ENCODE data around the gene NR6A1. TPM values are rescaled to one million over a fixed set of nuclear protein-coding genes. Genes with fewer than 3 reads are reported as not detected.
"Not testable (repeated sequence)": the region's sequence is repeated elsewhere in the genome, so short reads cannot be mapped to it uniquely, and the experiment has no call there.

The NR6A1 gene
- total and polyA plus RNA-seq, 10 donors = 0.14 to 3.7 (median 1.9) TPM

GRCh38 chr9:124773473-124774128 lies 2.5 kb upstream of the NR6A1 start:
- Histone ChIP-seq H3K36me3 (no peaks in the 10 kb centered on the region), H3K27me3 (replicated peaks in 1 of 7) (peaks cover 0 to 69% (median 30%) of the 10 kb centered on the region in 7 donors), H3K9me3 (no peaks in the 10 kb centered on the region), H3K27ac (no peak overlapping the region), H3K4me3 (no peak overlapping the region), H3K4me1 (peaks cover 26 to 82% (median 58%) of the 10 kb centered on the region in 6 donors)
- no peak for DNase-seq
- intact Hi-C loops (cut with DNase I; ENCODE audit: low total_unique reads) = loop anchor here (2.0 to 10.0 kb wide), 3 partner anchors 79 to 601 kb away; partner anchors contain the start of gene WDR38
- TF ChIP-seq CTCF (IDR thresholded peaks at IDR 0.05 in 8 of 11, conservative IDR thresholded peaks at IDR 0.05 in 3 of 11) = no peak
- TF ChIP-seq POLR2A (IDR thresholded peaks at IDR 0.05) = no peak
- no peak for TF ChIP-seq POLR2AphosphoS5 (IDR thresholded peaks at IDR 0.05)
- WGBS, 5 donors = 63 to 87% (median 78%) methylated on average over 1 of the region's 1 CpG

- DNase-seq = peak; percentile 68
- intact Hi-C loops (cut with DNase I; ENCODE audit: low total_unique reads) = loop anchor here (5.0 to 10.0 kb wide), 2 partner anchors 374 to 602 kb away; no protein-coding TSS in a partner anchor
- H3K9me3 ChIP-seq, H3K27ac ChIP-seq, H3K4me3 ChIP-seq, H3K36me3 ChIP-seq: not testable (repeated sequence)
- H3K27me3 ChIP-seq (replicated peaks in 1 of 7) = peaks cover 0 to 76% (median 37%) of the 10 kb centered on the region in 7 donors
- peaks cover 26 to 84% (median 62%) of the 10 kb centered on the region in 6 donors for H3K4me1 ChIP-seq
- WGBS, 5 donors = 87 to 93% (median 90%) methylated on average over 15 of the region's 15 CpGs
Measured at GRCh38 chr9:124772877-124773276, 1.8 kb upstream of the NR6A1 start.

- H3K27me3 ChIP-seq (replicated peaks in 1 of 7) = peaks cover 0 to 76% (median 41%) of the 10 kb centered on the region in 7 donors
- no peaks in the 10 kb centered on the region for H3K9me3 ChIP-seq
- no peaks in the 10 kb centered on the region for H3K36me3 ChIP-seq
- H3K27ac ChIP-seq = peak overlapping the region in 7 of 8 donors; percentile 53 to 91 (median 73)
- 22 to 26% (median 24%) methylated on average over 35 to 39 of the region's 39 CpGs for WGBS, 5 donors
- intact Hi-C loops (cut with DNase I; ENCODE audit: low total_unique reads) = loop anchor here (5.0 to 10.0 kb wide), 2 partner anchors 375 to 603 kb away; no protein-coding TSS in a partner anchor
- DNase-seq = peak; percentile 91
- peaks cover 26 to 85% (median 57%) of the 10 kb centered on the region in 6 donors for H3K4me1 ChIP-seq
- TF ChIP-seq POLR2AphosphoS5 (IDR thresholded peaks at IDR 0.05) (peak in 1 of 3 donors; percentile 19), POLR2A (IDR thresholded peaks at IDR 0.05) (peak in 1 of 3 donors; percentile 15), CTCF (IDR thresholded peaks at IDR 0.05 in 8 of 11, conservative IDR thresholded peaks at IDR 0.05 in 3 of 11) (peak; percentile 79 to 96 (median 90))
- H3K4me3 ChIP-seq = peak overlapping the region; percentile 88 to 100 (median 94)
Measured at GRCh38 chr9:124771867-124772679, 962 bp upstream of the NR6A1 start.

GRCh38 chr9:124770359-124771020 lies 621 bp downstream of the NR6A1 start:
- Histone ChIP-seq H3K27ac (peak overlapping the region in 7 of 8 donors; percentile 53 to 91 (median 73)), H3K4me3 (peak overlapping the region; percentile 88 to 100 (median 94)), H3K9me3 (no peaks in the 10 kb centered on the region), H3K36me3 (no peaks in the 10 kb centered on the region), H3K27me3 (replicated peaks in 1 of 7) (peaks cover 0 to 76% (median 45%) of the 10 kb centered on the region in 7 donors), H3K4me1 (peaks cover 19 to 74% (median 44%) of the 10 kb centered on the region in 6 donors)
- no peak for TF ChIP-seq POLR2A (IDR thresholded peaks at IDR 0.05)
- no peak for TF ChIP-seq POLR2AphosphoS5 (IDR thresholded peaks at IDR 0.05)
- TF ChIP-seq CTCF (IDR thresholded peaks at IDR 0.05 in 8 of 11, conservative IDR thresholded peaks at IDR 0.05 in 3 of 11) = no peak
- WGBS, 5 donors = 1 to 3% (median 1%) methylated on average over 36 to 43 of the region's 43 CpGs
- intact Hi-C loops (cut with DNase I; ENCODE audit: low total_unique reads) = loop anchor here (5.0 to 10.0 kb wide), 2 partner anchors 377 to 604 kb away; no protein-coding TSS in a partner anchor
- no peak for DNase-seq
